Spleen (tissue), 11 donors: ENCODE results near the gene SURF1. TPM values are rescaled to one million over a fixed set of nuclear protein-coding genes. Genes with fewer than 3 reads are reported as not detected.

Source experiments
- DNase-seq: peaks from one replicate; pipeline ENCODE4 v3.0.0-alpha.2; 2020
- H3K27ac ChIP-seq, 8 donors: fragments of 200-600 bp; sonication (generic) in 7 of 8; 1 replicate in 4 of 8; 2 replicates in 4 of 8; pipeline versions ENCODE4 v1.5.0 to v1.8.0; 2016 to 2021; ENCODE audit warnings: inconsistent platforms in 4 of 8, mild to moderate bottlenecking in 4 of 8, moderate library complexity in 1 of 8
- H3K27me3 ChIP-seq, 7 donors: fragments of 200-600 bp; sonication (generic) in 6 of 7; replicated peaks in 1 of 7; 1 replicate in 4 of 7; 2 replicates in 3 of 7; pipeline versions ENCODE4 v1.5.0 to v1.8.0; 2016 to 2021; ENCODE audit warnings: inconsistent platforms in 3 of 7, mild to moderate bottlenecking in 1 of 7
- H3K36me3 ChIP-seq, 6 donors: fragments of 200-600 bp; sonication (generic) in 5 of 6; 1 replicate in 4 of 6; 2 replicates in 2 of 6; pipeline versions ENCODE4 v1.5.0 to v1.8.0; 2016 to 2021; ENCODE audit warnings: inconsistent platforms in 2 of 6
- H3K4me1 ChIP-seq, 6 donors: fragments of 200-600 bp; sonication (generic) in 5 of 6; 1 replicate in 3 of 6; 2 replicates in 3 of 6; pipeline versions ENCODE4 v1.5.0 to v1.8.0; 2016 to 2021; ENCODE audit warnings: inconsistent platforms in 3 of 6
- H3K4me3 ChIP-seq, 8 donors: fragments of 200-600 bp; sonication (generic) in 7 of 8; 1 replicate in 4 of 8; 2 replicates in 4 of 8; pipeline versions ENCODE4 v1.5.0 to v1.8.0; 2016 to 2021; ENCODE audit warnings: inconsistent platforms in 4 of 8, mild to moderate bottlenecking in 4 of 8, moderate library complexity in 2 of 8
- H3K9me3 ChIP-seq, 8 donors: fragments of 200-600 bp; sonication (generic) in 7 of 8; 1 replicate in 4 of 8; 2 replicates in 4 of 8; pipeline versions ENCODE4 v1.5.0 to v1.8.0; 2016 to 2021; ENCODE audit warnings: inconsistent platforms in 4 of 8
- CTCF ChIP-seq, 11 experiments: fragments of 200-600 bp in 7 of 11; fragments of 450-650 bp in 4 of 11; sonication (generic) in 4 of 11; IDR thresholded peaks in 8 of 11; conservative IDR thresholded peaks in 3 of 11; 1 replicate in 7 of 11; 2 replicates in 4 of 11; pipeline versions ENCODE4 v1.4.0 to v1.8.0; 2016 to 2021; ENCODE audit warnings: antibody characterized with exemption in 11 of 11, inconsistent platforms in 4 of 11, mild to moderate bottlenecking in 1 of 11
- POLR2A ChIP-seq, 3 donors: fragments of 450-650 bp; IDR thresholded peaks; one replicate each; pipeline ENCODE4 v1.5.1; 2017; ENCODE audit warnings: antibody characterized with exemption in 3 of 3, mild to moderate bottlenecking in 1 of 3
- POLR2AphosphoS5 ChIP-seq, 3 donors: sonication (generic); formaldehyde crosslinking; IDR thresholded peaks; one replicate each; pipeline ENCODE4 v1.5.1; 2017; ENCODE audit warnings: antibody characterized with exemption in 3 of 3
- WGBS, 5 donors: extraction: QIAGEN DNeasy Blood & Tissue Kit in 3 of 5; methylation state at CpG; one replicate each; pipeline versions ENCODE4 v1.1.5 to v1.1.7; 2013 to 2018; 5-methylcytosine and 5-hydroxymethylcytosine counted together
- intact Hi-C: fragments of 100-400 bp; cut with DNase I; formaldehyde crosslinking; loops from one replicate; pipeline ENCODE4 v1.15.0; 2023; ENCODE audit warnings: low total_unique reads
- polyA plus RNA-seq, 3 donors: library from polyadenylated mRNA; stranded (reverse); fragments of 200-250 nt; gene quantifications; one replicate each; pipeline ENCODE4 v1.2.1, GENCODE V29; 2013
- total RNA-seq, 7 donors: library from RNA; depleted of rRNA in 3 of 7; stranded (reverse); fragments of >200 nt in 3 of 7; fragmentation: NEBNext Ultra II Directional in 4 of 7; extraction: Animal tissue kit (Norgen Biotek cat#: 25700) in 4 of 7; gene quantifications; one replicate each; pipeline versions ENCODE4 v1.1.0 to v1.2.1, GENCODE V29; 2016 to 2021
- donor health status: healthy with polysubstance abuse.
- donor health status: DM: no; HTN: no; CAD: no; lungs with moderate emphysema.
- donor health status: DM: no; HTN: no; CAD: no.
- donor health status: Bipolar disorder and iron deficiency.
- donor health status: healthy.
- donor health status: DM: no; HTN: no; CAD: no.
- donor health status: DM: yes; HTN: yes; CAD: no.

Gene SURF1
- total and polyA plus RNA-seq, 10 donors: 31.4 to 75.6 (median 36.2) TPM

GRCh38 chr9:133361507-133362092, 5.3 kb upstream of the SURF1 start:
- Histone ChIP-seq H3K36me3 (peaks cover 0 to 89% (median 71%) of the 10 kb centered on the region in 6 donors), H3K4me1 (peaks cover 8 to 61% (median 34%) of the 10 kb centered on the region in 6 donors), H3K27ac (no peak overlapping the region), H3K9me3 (no peaks in the 10 kb centered on the region), H3K27me3 (no peaks in the 10 kb centered on the region), H3K4me3 (no peak overlapping the region)
- DNase-seq: no peak
- WGBS, 5 donors: 72 to 86% (median 81%) methylated on average over 13 of the region's 13 CpGs
- intact Hi-C loops: no loop called here
- peak in 1 of 3 donors; percentile 26 for TF ChIP-seq POLR2AphosphoS5 (IDR thresholded peaks at IDR 0.05)
- TF ChIP-seq CTCF (IDR thresholded peaks at IDR 0.05 in 8 of 11, conservative IDR thresholded peaks at IDR 0.05 in 3 of 11): no peak

- peaks cover 0 to 80% (median 62%) of the 10 kb centered on the region in 6 donors for H3K36me3 ChIP-seq
- H3K4me1 ChIP-seq: peaks cover 8 to 61% (median 34%) of the 10 kb centered on the region in 6 donors
- H3K4me3 ChIP-seq: no peak overlapping the region
- no peak for DNase-seq
- intact Hi-C loops: no loop called here
- TF ChIP-seq POLR2A (IDR thresholded peaks at IDR 0.05) (no peak), POLR2AphosphoS5 (IDR thresholded peaks at IDR 0.05) (peak; percentile 22 to 41 (median 41)), CTCF (IDR thresholded peaks at IDR 0.05 in 8 of 11, conservative IDR thresholded peaks at IDR 0.05 in 3 of 11) (no peak)
- peak overlapping the region in 2 of 8 donors; percentile 10 to 33 for H3K27ac ChIP-seq
- 77 to 82% (median 81%) methylated on average over 20 to 21 of the region's 21 CpGs for WGBS, 5 donors
- H3K27me3 ChIP-seq: no peaks in the 10 kb centered on the region
- H3K9me3 ChIP-seq: no peaks in the 10 kb centered on the region
These were observed 4.4 kb upstream of the SURF1 start for GRCh38 chr9:133360400-133361393.

- peak overlapping the region in 2 of 8 donors; percentile 21 to 91 for H3K27ac ChIP-seq
- DNase-seq: no peak
- no peak overlapping the region for H3K4me3 ChIP-seq
- H3K4me1 ChIP-seq: peaks cover 19 to 73% (median 45%) of the 10 kb centered on the region in 6 donors
- TF ChIP-seq POLR2AphosphoS5 (IDR thresholded peaks at IDR 0.05) (peak in 2 of 3 donors; percentile 2 to 63), POLR2A (IDR thresholded peaks at IDR 0.05) (no peak), CTCF (IDR thresholded peaks at IDR 0.05 in 8 of 11, conservative IDR thresholded peaks at IDR 0.05 in 3 of 11) (peak in 1 of 11 experiments; percentile 24)
- WGBS, 5 donors: 71 to 82% (median 73%) methylated on average over 13 to 20 of the region's 20 CpGs
- no peaks in the 10 kb centered on the region for H3K9me3 ChIP-seq
- H3K36me3 ChIP-seq: peaks cover 0 to 72% (median 51%) of the 10 kb centered on the region in 6 donors
- H3K27me3 ChIP-seq: no peaks in the 10 kb centered on the region
- intact Hi-C loops: no loop called here
These were observed 3.3 kb upstream of the SURF1 start for GRCh38 chr9:133359399-133360175.
